ENCODE data around the gene MEGF11. TPM values are rescaled to one million over a fixed set of nuclear protein-coding genes. Genes with fewer than 3 reads are reported as not detected.

Gene MEGF11
- total RNA-seq, 4 donors from 2014 or later, result 0.87 to 7.3 (median 4.9) TPM

DNA sequence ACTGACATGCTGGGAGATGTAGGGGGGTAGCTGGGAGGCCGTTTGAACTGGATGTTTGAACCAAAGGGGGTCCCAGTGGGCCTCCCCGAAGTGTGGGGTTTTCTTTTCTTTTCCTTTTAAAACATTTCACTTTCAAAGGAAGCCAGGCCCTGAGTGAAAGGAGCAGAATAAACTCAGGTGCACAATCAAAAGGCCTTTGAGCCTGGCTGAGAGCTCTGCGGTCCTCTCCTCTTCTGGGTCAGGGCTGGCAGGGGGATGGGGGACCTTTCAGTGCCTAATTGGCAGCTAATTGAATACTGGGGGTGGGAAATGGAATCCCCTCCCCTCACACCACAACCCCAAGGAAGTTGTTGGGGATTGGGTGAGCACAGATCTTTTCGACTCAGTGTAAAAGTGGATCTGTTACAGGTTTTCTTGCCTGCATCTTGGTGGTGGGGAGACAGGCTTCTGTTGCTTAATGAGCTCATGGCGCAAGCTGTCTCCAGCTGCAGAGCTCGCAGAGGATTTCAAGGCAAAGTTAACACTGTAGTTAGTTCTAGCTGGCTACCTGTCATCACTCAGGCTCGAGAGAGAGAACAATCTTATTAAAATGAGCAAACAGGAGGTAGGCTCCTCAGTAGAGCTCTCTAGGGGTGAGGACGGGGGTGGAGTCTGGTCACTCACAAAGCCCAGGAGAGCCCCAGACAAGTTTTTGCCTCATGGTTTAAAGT lies 251.7 kb downstream of the MEGF11 start:
- Histone ChIP-seq H3K27me3 (no peaks in the 10 kb centered on the region), H3K9me3 (no peaks in the 10 kb centered on the region), H3K27ac (no peak overlapping the region), H3K4me1 (no peaks in the 10 kb centered on the region), H3K4me3 (no peak overlapping the region), H3K36me3 (no peaks in the 10 kb centered on the region)
- WGBS, 2 donors, result 10 to 19% methylated on average over 8 of the region's 8 CpGs
- DNase-seq (ENCODE audit: low spot score in 2 of 2), result no peak
- TF ChIP-seq EP300 (IDR thresholded peaks at IDR 0.05), result no peak
- TF ChIP-seq, protein P1, sequence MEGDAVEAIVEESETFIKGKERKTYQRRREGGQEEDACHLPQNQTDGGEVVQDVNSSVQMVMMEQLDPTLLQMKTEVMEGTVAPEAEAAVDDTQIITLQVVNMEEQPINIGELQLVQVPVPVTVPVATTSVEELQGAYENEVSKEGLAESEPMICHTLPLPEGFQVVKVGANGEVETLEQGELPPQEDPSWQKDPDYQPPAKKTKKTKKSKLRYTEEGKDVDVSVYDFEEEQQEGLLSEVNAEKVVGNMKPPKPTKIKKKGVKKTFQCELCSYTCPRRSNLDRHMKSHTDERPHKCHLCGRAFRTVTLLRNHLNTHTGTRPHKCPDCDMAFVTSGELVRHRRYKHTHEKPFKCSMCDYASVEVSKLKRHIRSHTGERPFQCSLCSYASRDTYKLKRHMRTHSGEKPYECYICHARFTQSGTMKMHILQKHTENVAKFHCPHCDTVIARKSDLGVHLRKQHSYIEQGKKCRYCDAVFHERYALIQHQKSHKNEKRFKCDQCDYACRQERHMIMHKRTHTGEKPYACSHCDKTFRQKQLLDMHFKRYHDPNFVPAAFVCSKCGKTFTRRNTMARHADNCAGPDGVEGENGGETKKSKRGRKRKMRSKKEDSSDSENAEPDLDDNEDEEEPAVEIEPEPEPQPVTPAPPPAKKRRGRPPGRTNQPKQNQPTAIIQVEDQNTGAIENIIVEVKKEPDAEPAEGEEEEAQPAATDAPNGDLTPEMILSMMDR (IDR thresholded peaks at IDR 0.05), result no peak
- no peak for TF ChIP-seq POLR2A (IDR thresholded peaks at IDR 0.05)

- Histone ChIP-seq H3K36me3 (no peaks in the 10 kb centered on the region), H3K27me3 (no peaks in the 10 kb centered on the region), H3K4me3 (no peak overlapping the region), H3K9me3 (no peaks in the 10 kb centered on the region), H3K4me1 (no peaks in the 10 kb centered on the region), H3K27ac (no peak overlapping the region)
- DNase-seq (ENCODE audit: low spot score in 2 of 2), result no peak
- TF ChIP-seq EP300 (IDR thresholded peaks at IDR 0.05) (no peak), POLR2A (IDR thresholded peaks at IDR 0.05) (no peak)
- TF ChIP-seq, protein P1 (IDR thresholded peaks at IDR 0.05), result no peak
- 55 to 59% methylated on average over 5 of the region's 5 CpGs for WGBS, 2 donors
These were observed 252.5 kb downstream of the MEGF11 start for GRCh38 chr15:66001042-66001441.

DNA sequence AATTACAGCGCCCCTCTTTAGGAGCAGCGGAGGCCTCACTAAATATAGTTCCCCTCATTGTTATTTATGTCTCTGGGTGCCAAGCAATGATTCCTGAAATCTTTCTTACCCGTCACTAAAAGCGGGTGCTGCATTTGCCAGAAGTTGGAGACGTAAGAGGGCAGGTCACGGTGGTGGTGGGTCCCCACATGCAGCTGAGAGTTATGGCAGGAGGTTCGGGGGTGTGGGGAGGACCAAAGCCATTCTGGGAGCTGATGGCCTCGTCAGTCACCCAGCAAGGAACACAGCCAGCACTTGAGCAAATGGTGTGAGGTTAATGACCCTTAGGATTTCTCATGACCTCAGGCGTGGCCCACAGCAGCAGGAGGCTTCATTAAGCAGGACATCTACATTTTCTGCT lies 255.1 kb downstream of the MEGF11 start:
- no peak for DNase-seq (ENCODE audit: low spot score in 2 of 2)
- H3K36me3 ChIP-seq, result no peaks in the 10 kb centered on the region
- H3K4me1 ChIP-seq, result no peaks in the 10 kb centered on the region
- TF ChIP-seq, protein P1 (IDR thresholded peaks at IDR 0.05), result no peak
- no peak for TF ChIP-seq POLR2A (IDR thresholded peaks at IDR 0.05)
- TF ChIP-seq EP300 (IDR thresholded peaks at IDR 0.05), result no peak
- H3K4me3 ChIP-seq, result no peak overlapping the region
- H3K27me3 ChIP-seq, result peaks cover 0 to 10% of the 10 kb centered on the region in 2 donors
- no peaks in the 10 kb centered on the region for H3K9me3 ChIP-seq
- whole genome bisulfite sequencing, 2 donors, result 26 to 29% methylated on average over 8 to 9 of the region's 9 CpGs
- H3K27ac ChIP-seq, result no peak overlapping the region

GRCh38 chr15:65996901-65997300 lies 256.6 kb downstream of the MEGF11 start:
- Histone ChIP-seq H3K4me1 (no peaks in the 10 kb centered on the region), H3K36me3 (no peaks in the 10 kb centered on the region), H3K27me3 (peaks cover 0 to 20% of the 10 kb centered on the region in 2 donors), H3K9me3 (no peaks in the 10 kb centered on the region), H3K4me3 (no peak overlapping the region), H3K27ac (no peak overlapping the region)
- no peak for DNase-seq (ENCODE audit: low spot score in 2 of 2)
- WGBS, 2 donors, result 62 to 67% methylated on average over 5 of the region's 5 CpGs
- TF ChIP-seq POLR2A (IDR thresholded peaks at IDR 0.05), result no peak
- TF ChIP-seq, protein P1 (IDR thresholded peaks at IDR 0.05), result no peak
- no peak for TF ChIP-seq EP300 (IDR thresholded peaks at IDR 0.05)

DNA sequence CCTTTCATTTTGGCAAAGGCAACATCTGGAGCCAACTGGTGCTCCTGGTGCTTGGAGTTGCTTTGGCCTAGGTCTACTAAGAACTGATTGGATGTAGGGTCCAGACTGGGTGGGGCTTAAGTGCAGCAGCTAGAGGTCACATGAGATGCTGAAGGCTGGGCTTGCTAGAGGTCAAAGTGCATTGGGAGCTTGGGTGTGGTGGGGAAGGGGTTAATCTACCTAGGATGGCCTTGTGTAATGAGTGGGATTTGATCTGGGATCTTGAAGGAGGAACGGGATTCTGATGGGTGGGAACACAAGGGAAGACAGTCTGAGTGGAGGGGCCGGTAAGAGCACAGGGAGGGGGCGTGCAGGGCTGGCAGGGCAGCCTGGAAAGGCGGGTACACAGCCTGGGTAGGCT lies 258.7 kb downstream of the MEGF11 start:
- Histone ChIP-seq H3K36me3 (no peaks in the 10 kb centered on the region), H3K9me3 (no peaks in the 10 kb centered on the region), H3K4me3 (no peak overlapping the region), H3K27me3 (peaks cover 0 to 30% of the 10 kb centered on the region in 2 donors), H3K4me1 (no peaks in the 10 kb centered on the region), H3K27ac (no peak overlapping the region)
- TF ChIP-seq EP300 (IDR thresholded peaks at IDR 0.05) (no peak), POLR2A (IDR thresholded peaks at IDR 0.05) (no peak)
- TF ChIP-seq, protein P1 (IDR thresholded peaks at IDR 0.05), result no peak
- WGBS, 2 donors, result 59 to 69% methylated on average over 4 of the region's 4 CpGs
- no peak for DNase-seq (ENCODE audit: low spot score in 2 of 2)
